Endothelial cell of umbilical vein (primary cell): Measurements from ENCODE around the gene SPPL3.
"Not testable (repeated sequence)": the region's sequence is repeated elsewhere in the genome, so short reads cannot be mapped to it uniquely, and the experiment has no call there.

Source experiments
- EZH2 ChIP-seq: IDR thresholded peaks from 2 replicates; pipeline ENCODE4 v1.6.1; 2012; ENCODE audit warnings: borderline replicate concordance, low read depth, mild to moderate bottlenecking, moderate library complexity, low read length, inconsistent platforms; ENCODE audit not compliant: severe bottlenecking
- GATA2 ChIP-seq: IDR thresholded peaks from 2 replicates; pipeline ENCODE4 v1.7.0; 2011; ENCODE audit warnings: low read depth, mild to moderate bottlenecking, moderate library complexity, mixed read lengths, low read length; ENCODE audit not compliant: insufficient read length, insufficient read depth
- JUN ChIP-seq: IDR thresholded peaks from 2 replicates; pipeline ENCODE4 v1.6.1; 2011; ENCODE audit warnings: borderline replicate concordance, low read depth; ENCODE audit not compliant: insufficient read length, insufficient read depth
- MYC ChIP-seq: IDR thresholded peaks from one replicate; pipeline ENCODE4 v1.6.1; 2011; ENCODE audit warnings: mild to moderate bottlenecking, low read depth, low read length
- POLR2A ChIP-seq: IDR thresholded peaks from 2 replicates; pipeline ENCODE4 v1.6.1; 2012; ENCODE audit warnings: low read depth, mild to moderate bottlenecking, control low read depth, low read length
- POLR2AphosphoS5 ChIP-seq: IDR thresholded peaks from 2 replicates; pipeline ENCODE4 v1.6.1; 2012; ENCODE audit warnings: low read depth, mild to moderate bottlenecking, control low read depth, low read length, moderate library complexity; ENCODE audit not compliant: insufficient read depth
- TF ChIP-seq, protein P1 (sequence below): IDR thresholded peaks from 2 replicates; pipeline ENCODE4 v1.6.1; 2011; ENCODE audit not compliant: insufficient read depth, insufficient read length
- TF ChIP-seq, protein P2 (sequence below), 2 donors: IDR thresholded peaks; 1 replicate in 1 of 2; 2 replicates in 1 of 2; pipeline ENCODE4 v1.5.1; 2011; ENCODE audit warnings: low read length in 2 of 2, mild to moderate bottlenecking in 2 of 2, moderate library complexity in 2 of 2, control low read depth in 1 of 2, inconsistent platforms in 1 of 2, low read depth in 1 of 2; ENCODE audit not compliant: insufficient read depth in 1 of 2; ENCODE audit errors: extremely low read depth in 1 of 2

DNA sequence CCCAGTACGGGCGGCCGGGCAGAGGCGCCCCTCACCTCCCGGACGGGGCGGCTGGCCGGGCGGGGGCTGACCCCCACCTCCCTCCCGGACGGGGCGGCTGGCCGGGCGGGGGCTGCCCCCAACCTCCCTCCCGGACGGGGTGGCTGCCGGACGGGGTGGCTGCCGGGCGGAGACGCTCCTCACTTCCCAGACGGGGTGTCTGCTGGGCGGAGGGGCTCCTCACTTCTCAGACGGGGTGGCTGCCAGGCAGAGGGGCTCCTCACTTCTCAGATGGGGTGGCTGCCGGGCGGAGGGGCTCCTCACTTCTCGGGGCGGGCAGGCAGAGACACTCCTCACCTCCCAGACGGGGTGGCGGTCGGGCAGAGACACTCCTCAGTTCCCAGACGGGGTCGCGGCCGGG is 172.0 kb downstream of the SPPL3 start:
- TF ChIP-seq, protein P1, sequence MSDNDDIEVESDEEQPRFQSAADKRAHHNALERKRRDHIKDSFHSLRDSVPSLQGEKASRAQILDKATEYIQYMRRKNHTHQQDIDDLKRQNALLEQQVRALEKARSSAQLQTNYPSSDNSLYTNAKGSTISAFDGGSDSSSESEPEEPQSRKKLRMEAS = not testable (repeated sequence)
- TF ChIP-seq JUN, POLR2AphosphoS5, POLR2A, EZH2, MYC, GATA2: not testable (repeated sequence)
- TF ChIP-seq, protein P2, sequence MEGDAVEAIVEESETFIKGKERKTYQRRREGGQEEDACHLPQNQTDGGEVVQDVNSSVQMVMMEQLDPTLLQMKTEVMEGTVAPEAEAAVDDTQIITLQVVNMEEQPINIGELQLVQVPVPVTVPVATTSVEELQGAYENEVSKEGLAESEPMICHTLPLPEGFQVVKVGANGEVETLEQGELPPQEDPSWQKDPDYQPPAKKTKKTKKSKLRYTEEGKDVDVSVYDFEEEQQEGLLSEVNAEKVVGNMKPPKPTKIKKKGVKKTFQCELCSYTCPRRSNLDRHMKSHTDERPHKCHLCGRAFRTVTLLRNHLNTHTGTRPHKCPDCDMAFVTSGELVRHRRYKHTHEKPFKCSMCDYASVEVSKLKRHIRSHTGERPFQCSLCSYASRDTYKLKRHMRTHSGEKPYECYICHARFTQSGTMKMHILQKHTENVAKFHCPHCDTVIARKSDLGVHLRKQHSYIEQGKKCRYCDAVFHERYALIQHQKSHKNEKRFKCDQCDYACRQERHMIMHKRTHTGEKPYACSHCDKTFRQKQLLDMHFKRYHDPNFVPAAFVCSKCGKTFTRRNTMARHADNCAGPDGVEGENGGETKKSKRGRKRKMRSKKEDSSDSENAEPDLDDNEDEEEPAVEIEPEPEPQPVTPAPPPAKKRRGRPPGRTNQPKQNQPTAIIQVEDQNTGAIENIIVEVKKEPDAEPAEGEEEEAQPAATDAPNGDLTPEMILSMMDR (IDR thresholded peaks at IDR 0.05; ENCODE audit: extremely low read depth in 1 of 2, insufficient read depth in 1 of 2, low read depth in 1 of 2, low read length in 2 of 2) = not testable (repeated sequence)
